Effector CD4-positive, alpha-beta T cell (primary cell): Measurements from ENCODE around the gene MMP15.

Source experiments
- DNase-seq: peaks from one replicate; pipeline ENCODE4 v3.0.0-alpha.2; 2020

MMP15 gene

GRCh38 chr16:58036943-58037342 lies 11.4 kb downstream of the MMP15 start:
- DNase-seq: no peak

- DNase-seq: no peak
Observed at GRCh38 chr16:58037365-58038057, 12.0 kb downstream of the MMP15 start.

- DNase-seq: no peak
Observed at GRCh38 chr16:58038219-58038641, 12.7 kb downstream of the MMP15 start.

- no peak for DNase-seq
Observed at GRCh38 chr16:58039829-58040495, 14.4 kb downstream of the MMP15 start.

- DNase-seq: no peak
Observed at GRCh38 chr16:58040496-58040846, 14.9 kb downstream of the MMP15 start.

GRCh38 chr16:58040945-58041627 lies 15.5 kb downstream of the MMP15 start:
- DNase-seq: no peak

- DNase-seq: no peak
Observed at GRCh38 chr16:58041628-58041955, 16.0 kb downstream of the MMP15 start.

- no peak for DNase-seq
Observed at GRCh38 chr16:58042001-58042885, 16.7 kb downstream of the MMP15 start.

- no peak for DNase-seq
Observed at GRCh38 chr16:58042886-58043515, 17.4 kb downstream of the MMP15 start.

- DNase-seq: no peak
Observed at GRCh38 chr16:58043571-58044155, 18.1 kb downstream of the MMP15 start.

- no peak for DNase-seq
Observed at GRCh38 chr16:58044266-58045019, 18.9 kb downstream of the MMP15 start.

- DNase-seq: no peak
Observed at GRCh38 chr16:58045096-58045495, 19.5 kb downstream of the MMP15 start.

GRCh38 chr16:58046054-58046881 lies 20.7 kb downstream of the MMP15 start:
- DNase-seq: no peak

GRCh38 chr16:58046936-58047335 lies 21.4 kb downstream of the MMP15 start:
- no peak for DNase-seq

GRCh38 chr16:58047557-58048348 lies 22.2 kb downstream of the MMP15 start:
- DNase-seq: no peak

- DNase-seq: no peak
Observed at GRCh38 chr16:58048494-58049231, 23.1 kb downstream of the MMP15 start.

GRCh38 chr16:58049232-58050185 lies 24.0 kb downstream of the MMP15 start:
- no peak for DNase-seq

- no peak for DNase-seq
Observed at GRCh38 chr16:58051296-58051695, 25.7 kb downstream of the MMP15 start.
